ENCODE results near the gene GTF2F1.

DNA sequence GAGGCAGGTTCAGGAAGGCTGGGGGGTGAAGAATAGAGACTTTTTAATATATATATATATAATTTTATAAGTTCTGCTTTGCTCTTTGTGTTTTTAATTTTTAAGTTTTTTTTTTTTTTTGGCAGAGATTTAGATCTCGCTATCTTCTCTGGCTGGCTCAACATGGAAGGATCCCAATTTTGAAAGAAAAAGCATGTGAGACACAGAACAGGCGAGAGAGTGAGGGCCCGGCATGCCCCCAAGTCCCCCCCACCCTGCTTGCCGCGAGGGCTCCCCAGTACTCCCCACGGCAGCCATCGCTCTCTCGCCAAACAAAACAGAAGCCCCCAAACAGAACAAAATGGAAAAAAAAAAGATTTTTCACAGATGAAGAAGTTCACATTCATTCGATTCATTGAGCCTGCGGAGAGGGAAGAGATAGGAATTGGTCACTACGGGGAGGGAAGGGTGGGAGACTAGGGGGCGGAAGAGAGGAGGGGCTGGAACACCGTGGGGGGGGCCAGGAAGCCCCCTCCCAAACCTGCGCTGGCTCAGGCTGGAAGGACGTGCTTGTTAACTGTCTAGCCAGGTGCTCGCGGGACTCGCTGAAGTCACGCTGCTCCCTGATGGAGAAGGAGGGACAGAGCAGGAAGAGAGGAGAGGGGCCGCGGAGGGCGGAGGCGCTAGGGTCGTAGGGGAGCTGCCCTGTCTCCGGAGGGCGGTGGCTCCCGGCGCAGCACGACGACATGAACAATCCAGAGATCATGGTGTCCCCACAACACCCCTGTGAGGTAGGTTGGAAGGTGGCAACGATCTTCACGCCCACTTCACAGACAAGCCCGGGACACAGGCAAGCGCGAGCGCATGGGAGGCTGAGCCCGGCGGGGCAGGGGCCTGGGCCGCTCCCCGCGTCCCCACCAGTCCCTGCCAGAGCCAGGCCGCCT, 21.0 kb upstream of the GTF2F1 start:
- TF ChIP-seq EZH2 (IDR thresholded peaks at IDR 0.05; ENCODE audit: insufficient read depth, poor library complexity, severe bottlenecking) (no peak), EZH2phosphoT487 (IDR thresholded peaks at IDR 0.05; ENCODE audit: insufficient read depth, low read depth) (no peak)

All from GM23248 (cell line).